Loucy (cell line): ENCODE results near the gene SNAI1.

ENCODE experiments used
- EZH2phosphoT487 ChIP-seq: fragments of 200-600 bp; IDR thresholded peaks from 2 replicates; pipeline ENCODE4 v1.6.1; 2018; ENCODE audit warnings: antibody characterized with exemption, mild to moderate bottlenecking, moderate library complexity, borderline replicate concordance
- TF ChIP-seq, protein P1 (sequence below): fragments of 200-600 bp; sonication (generic); conservative IDR thresholded peaks from 2 replicates; pipeline ENCODE4 v1.5.1; 2014; ENCODE audit warnings: mild to moderate bottlenecking, antibody characterized with exemption, low read length

- TF ChIP-seq, protein P1, sequence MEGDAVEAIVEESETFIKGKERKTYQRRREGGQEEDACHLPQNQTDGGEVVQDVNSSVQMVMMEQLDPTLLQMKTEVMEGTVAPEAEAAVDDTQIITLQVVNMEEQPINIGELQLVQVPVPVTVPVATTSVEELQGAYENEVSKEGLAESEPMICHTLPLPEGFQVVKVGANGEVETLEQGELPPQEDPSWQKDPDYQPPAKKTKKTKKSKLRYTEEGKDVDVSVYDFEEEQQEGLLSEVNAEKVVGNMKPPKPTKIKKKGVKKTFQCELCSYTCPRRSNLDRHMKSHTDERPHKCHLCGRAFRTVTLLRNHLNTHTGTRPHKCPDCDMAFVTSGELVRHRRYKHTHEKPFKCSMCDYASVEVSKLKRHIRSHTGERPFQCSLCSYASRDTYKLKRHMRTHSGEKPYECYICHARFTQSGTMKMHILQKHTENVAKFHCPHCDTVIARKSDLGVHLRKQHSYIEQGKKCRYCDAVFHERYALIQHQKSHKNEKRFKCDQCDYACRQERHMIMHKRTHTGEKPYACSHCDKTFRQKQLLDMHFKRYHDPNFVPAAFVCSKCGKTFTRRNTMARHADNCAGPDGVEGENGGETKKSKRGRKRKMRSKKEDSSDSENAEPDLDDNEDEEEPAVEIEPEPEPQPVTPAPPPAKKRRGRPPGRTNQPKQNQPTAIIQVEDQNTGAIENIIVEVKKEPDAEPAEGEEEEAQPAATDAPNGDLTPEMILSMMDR: no peak
- no peak for TF ChIP-seq EZH2phosphoT487
Observed at GRCh38 chr20:49995586-49995985, 12.8 kb downstream of the SNAI1 start.
